GM23338 (cell line): ENCODE results near the gene MOCOS. TPM values are rescaled to one million over a fixed set of nuclear protein-coding genes. Genes with fewer than 3 reads are reported as not detected.

ENCODE experiments used
- ATAC-seq: fragments of 200-7000 bp; cut with Tn5 transposase; 3 replicates; pipeline ENCODE4 v1.9.1; 2020
- DNase-seq: peaks from one replicate; pipeline ENCODE4 v3.0.0-alpha.2; 2015; ENCODE audit warnings: low spot score
- H2AFZ ChIP-seq: fragments of 200-600 bp; sonication (generic); 2 replicates; pipeline ENCODE4 v1.8.0; 2016; ENCODE audit warnings: antibody characterized with exemption, mild to moderate bottlenecking, moderate library complexity
- H3F3A ChIP-seq: fragments of 200-600 bp; sonication (generic); replicated peaks from 2 replicates; pipeline ENCODE4 v1.8.0; 2017; ENCODE audit warnings: antibody characterized with exemption, mixed run types, low read depth
- H3K27ac ChIP-seq: fragments of 200-600 bp; sonication (generic); 2 replicates; pipeline ENCODE4 v1.6.1; 2016; ENCODE audit warnings: low read depth
- H3K27me3 ChIP-seq: fragments of 200-600 bp; sonication (generic); 2 replicates; pipeline ENCODE4 v1.8.0; 2016; ENCODE audit warnings: mild to moderate bottlenecking, mixed run types, moderate library complexity; ENCODE audit not compliant: insufficient read depth
- H3K36me3 ChIP-seq: fragments of 200-600 bp; sonication (generic); 2 replicates; pipeline ENCODE4 v1.8.0; 2016; ENCODE audit warnings: mild to moderate bottlenecking; ENCODE audit not compliant: insufficient read depth
- H3K4me1 ChIP-seq: fragments of 200-600 bp; sonication (generic); 2 replicates; pipeline ENCODE4 v1.8.0; 2016; ENCODE audit warnings: mild to moderate bottlenecking, moderate library complexity; ENCODE audit not compliant: insufficient read depth
- H3K4me2 ChIP-seq: fragments of 200-600 bp; sonication (generic); 2 replicates; pipeline ENCODE4 v1.7.1; 2017; ENCODE audit warnings: mixed run types
- H3K4me3 ChIP-seq: fragments of 200-600 bp; sonication (generic); 2 replicates; pipeline ENCODE4 v1.6.1; 2016; ENCODE audit warnings: mixed run types
- H3K79me2 ChIP-seq: fragments of 200-600 bp; sonication (generic); replicated peaks from 2 replicates; pipeline ENCODE4 v1.8.0; 2017; ENCODE audit warnings: mild to moderate bottlenecking; ENCODE audit not compliant: insufficient read depth
- H3K9me2 ChIP-seq: fragments of 200-600 bp; sonication (generic); 2 replicates; pipeline ENCODE4 v1.8.0; 2017; ENCODE audit not compliant: insufficient read depth
- H4K20me1 ChIP-seq: fragments of 200-600 bp; sonication (generic); replicated peaks from 2 replicates; pipeline ENCODE4 v1.8.0; 2017; ENCODE audit warnings: mild to moderate bottlenecking; ENCODE audit not compliant: insufficient read depth
- H3K27ac Mint-ChIP-seq: 2 replicates; pipeline ENCODE4 v1.8.0; 2020; ENCODE audit warnings: inconsistent platforms, mild to moderate bottlenecking, moderate library complexity, mixed read lengths
- H3K27me3 Mint-ChIP-seq: 3 replicates; pipeline ENCODE4 v1.8.0; 2022; ENCODE audit warnings: low read depth, mild to moderate bottlenecking, moderate library complexity, mixed read lengths, inconsistent platforms; ENCODE audit not compliant: insufficient read depth, poor library complexity
- H3K36me3 Mint-ChIP-seq: 3 replicates; pipeline ENCODE4 v1.8.0; 2021; ENCODE audit warnings: low read depth, mild to moderate bottlenecking, inconsistent platforms, moderate library complexity, mixed read lengths
- H3K4me1 Mint-ChIP-seq: 3 replicates; pipeline ENCODE4 v1.8.0; 2020; ENCODE audit warnings: mild to moderate bottlenecking, inconsistent platforms, mixed read lengths
- H3K4me3 Mint-ChIP-seq: 3 replicates; pipeline ENCODE4 v1.8.0; 2021; ENCODE audit warnings: moderate library complexity, mild to moderate bottlenecking, inconsistent platforms, mixed read lengths
- H3K9me3 Mint-ChIP-seq: 3 replicates; pipeline ENCODE4 v1.8.0; 2020; ENCODE audit warnings: moderate library complexity, mild to moderate bottlenecking, inconsistent platforms, mixed read lengths
- CREB1 ChIP-seq: fragments of 250-450 bp; sonication (Bioruptor Pico); IDR thresholded peaks from 2 replicates; pipeline ENCODE4 v1.5.0; 2020; ENCODE audit warnings: low read depth, mild to moderate bottlenecking, moderate library complexity
- NANOG ChIP-seq: IDR thresholded peaks from 2 replicates; pipeline ENCODE4 v1.6.1; 2016; ENCODE audit warnings: antibody characterized with exemption, borderline replicate concordance
- POLR2AphosphoS5 ChIP-seq: IDR thresholded peaks from 2 replicates; pipeline ENCODE4 v1.6.1; 2016; ENCODE audit warnings: antibody characterized with exemption, low read depth
- STAT1 ChIP-seq: IDR thresholded peaks from one replicate; pipeline ENCODE4 v1.6.1; 2016; ENCODE audit warnings: antibody characterized with exemption; ENCODE audit not compliant: unreplicated experiment
- ZNF331 ChIP-seq: fragments of 250-450 bp; sonication (Bioruptor Pico); IDR thresholded peaks from 2 replicates; pipeline ENCODE4 v1.5.0; 2020; ENCODE audit warnings: low read depth, mild to moderate bottlenecking, moderate library complexity
- polyA plus RNA-seq: library from polyadenylated mRNA; unstranded; fragments of >200 nt; fragmentation: Nextera tagmentation; extraction: Ambion mirVana; gene quantifications from 2 replicates; pipeline ENCODE4 v1.2.1, GENCODE V29; 2016
- total RNA-seq: library from RNA; depleted of rRNA; stranded (reverse); fragments of >200 nt; shearing (Covaris generic); gene quantifications from 2 replicates; pipeline ENCODE4 v1.2.3, GENCODE V29; 2014
- TF ChIP-seq, protein P1 (sequence below): fragments of 250-450 bp; sonication (Bioruptor Pico); IDR thresholded peaks from 2 replicates; pipeline ENCODE4 v1.5.0; 2020; ENCODE audit warnings: mild to moderate bottlenecking, moderate library complexity
- TF ChIP-seq, protein P2 (sequence below), 2 experiments: fragments of 200-600 bp in 1 of 2; sonication (generic) in 1 of 2; conservative IDR thresholded peaks; 2 replicates each; pipeline versions ENCODE4 v1.5.1 to v1.6.1; 2016 to 2017; ENCODE audit warnings: antibody characterized with exemption in 2 of 2, low read depth in 2 of 2, mild to moderate bottlenecking in 2 of 2, moderate library complexity in 1 of 2

Gene MOCOS
- total and polyA plus RNA-seq, 2 experiments from 2014 or later: 3.9 to 7.2 TPM

GRCh38 chr18:36187193-36187825, at the start of gene MOCOS (continued):
- TF ChIP-seq, protein P1, sequence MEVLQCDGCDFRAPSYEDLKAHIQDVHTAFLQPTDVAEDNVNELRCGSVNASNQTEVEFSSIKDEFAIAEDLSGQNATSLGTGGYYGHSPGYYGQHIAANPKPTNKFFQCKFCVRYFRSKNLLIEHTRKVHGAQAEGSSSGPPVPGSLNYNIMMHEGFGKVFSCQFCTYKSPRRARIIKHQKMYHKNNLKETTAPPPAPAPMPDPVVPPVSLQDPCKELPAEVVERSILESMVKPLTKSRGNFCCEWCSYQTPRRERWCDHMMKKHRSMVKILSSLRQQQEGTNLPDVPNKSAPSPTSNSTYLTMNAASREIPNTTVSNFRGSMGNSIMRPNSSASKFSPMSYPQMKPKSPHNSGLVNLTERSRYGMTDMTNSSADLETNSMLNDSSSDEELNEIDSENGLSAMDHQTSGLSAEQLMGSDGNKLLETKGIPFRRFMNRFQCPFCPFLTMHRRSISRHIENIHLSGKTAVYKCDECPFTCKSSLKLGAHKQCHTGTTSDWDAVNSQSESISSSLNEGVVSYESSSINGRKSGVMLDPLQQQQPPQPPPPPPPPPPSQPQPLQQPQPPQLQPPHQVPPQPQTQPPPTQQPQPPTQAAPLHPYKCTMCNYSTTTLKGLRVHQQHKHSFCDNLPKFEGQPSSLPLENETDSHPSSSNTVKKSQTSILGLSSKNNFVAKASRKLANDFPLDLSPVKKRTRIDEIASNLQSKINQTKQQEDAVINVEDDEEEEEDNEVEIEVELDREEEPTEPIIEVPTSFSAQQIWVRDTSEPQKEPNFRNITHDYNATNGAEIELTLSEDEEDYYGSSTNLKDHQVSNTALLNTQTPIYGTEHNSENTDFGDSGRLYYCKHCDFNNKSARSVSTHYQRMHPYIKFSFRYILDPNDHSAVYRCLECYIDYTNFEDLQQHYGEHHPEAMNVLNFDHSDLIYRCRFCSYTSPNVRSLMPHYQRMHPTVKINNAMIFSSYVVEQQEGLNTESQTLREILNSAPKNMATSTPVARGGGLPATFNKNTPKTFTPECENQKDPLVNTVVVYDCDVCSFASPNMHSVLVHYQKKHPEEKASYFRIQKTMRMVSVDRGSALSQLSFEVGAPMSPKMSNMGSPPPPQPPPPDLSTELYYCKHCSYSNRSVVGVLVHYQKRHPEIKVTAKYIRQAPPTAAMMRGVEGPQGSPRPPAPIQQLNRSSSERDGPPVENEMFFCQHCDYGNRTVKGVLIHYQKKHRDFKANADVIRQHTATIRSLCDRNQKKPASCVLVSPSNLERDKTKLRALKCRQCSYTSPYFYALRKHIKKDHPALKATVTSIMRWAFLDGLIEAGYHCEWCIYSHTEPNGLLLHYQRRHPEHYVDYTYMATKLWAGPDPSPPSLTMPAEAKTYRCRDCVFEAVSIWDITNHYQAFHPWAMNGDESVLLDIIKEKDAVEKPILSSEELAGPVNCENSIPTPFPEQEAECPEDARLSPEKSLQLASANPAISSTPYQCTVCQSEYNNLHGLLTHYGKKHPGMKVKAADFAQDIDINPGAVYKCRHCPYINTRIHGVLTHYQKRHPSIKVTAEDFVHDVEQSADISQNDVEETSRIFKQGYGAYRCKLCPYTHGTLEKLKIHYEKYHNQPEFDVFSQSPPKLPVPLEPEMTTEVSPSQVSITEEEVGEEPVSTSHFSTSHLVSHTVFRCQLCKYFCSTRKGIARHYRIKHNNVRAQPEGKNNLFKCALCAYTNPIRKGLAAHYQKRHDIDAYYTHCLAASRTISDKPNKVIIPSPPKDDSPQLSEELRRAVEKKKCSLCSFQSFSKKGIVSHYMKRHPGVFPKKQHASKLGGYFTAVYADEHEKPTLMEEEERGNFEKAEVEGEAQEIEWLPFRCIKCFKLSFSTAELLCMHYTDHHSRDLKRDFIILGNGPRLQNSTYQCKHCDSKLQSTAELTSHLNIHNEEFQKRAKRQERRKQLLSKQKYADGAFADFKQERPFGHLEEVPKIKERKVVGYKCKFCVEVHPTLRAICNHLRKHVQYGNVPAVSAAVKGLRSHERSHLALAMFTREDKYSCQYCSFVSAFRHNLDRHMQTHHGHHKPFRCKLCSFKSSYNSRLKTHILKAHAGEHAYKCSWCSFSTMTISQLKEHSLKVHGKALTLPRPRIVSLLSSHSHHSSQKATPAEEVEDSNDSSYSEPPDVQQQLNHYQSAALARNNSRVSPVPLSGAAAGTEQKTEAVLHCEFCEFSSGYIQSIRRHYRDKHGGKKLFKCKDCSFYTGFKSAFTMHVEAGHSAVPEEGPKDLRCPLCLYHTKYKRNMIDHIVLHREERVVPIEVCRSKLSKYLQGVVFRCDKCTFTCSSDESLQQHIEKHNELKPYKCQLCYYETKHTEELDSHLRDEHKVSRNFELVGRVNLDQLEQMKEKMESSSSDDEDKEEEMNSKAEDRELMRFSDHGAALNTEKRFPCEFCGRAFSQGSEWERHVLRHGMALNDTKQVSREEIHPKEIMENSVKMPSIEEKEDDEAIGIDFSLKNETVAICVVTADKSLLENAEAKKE (CRISPR knock-in tag): no peak
- TF ChIP-seq CREB1: peak; percentile 19; the same call in 1 of the 2 replicates

- Mint-ChIP-seq H3K36me3 (peaks cover 76% of the 10 kb centered on the region), H3K27me3 (no peaks in the 10 kb centered on the region)
- peaks cover 70% of the 10 kb centered on the region for H3K36me3 ChIP-seq
- TF ChIP-seq STAT1: no peak
- TF ChIP-seq CREB1: no peak
- TF ChIP-seq, protein P2, sequence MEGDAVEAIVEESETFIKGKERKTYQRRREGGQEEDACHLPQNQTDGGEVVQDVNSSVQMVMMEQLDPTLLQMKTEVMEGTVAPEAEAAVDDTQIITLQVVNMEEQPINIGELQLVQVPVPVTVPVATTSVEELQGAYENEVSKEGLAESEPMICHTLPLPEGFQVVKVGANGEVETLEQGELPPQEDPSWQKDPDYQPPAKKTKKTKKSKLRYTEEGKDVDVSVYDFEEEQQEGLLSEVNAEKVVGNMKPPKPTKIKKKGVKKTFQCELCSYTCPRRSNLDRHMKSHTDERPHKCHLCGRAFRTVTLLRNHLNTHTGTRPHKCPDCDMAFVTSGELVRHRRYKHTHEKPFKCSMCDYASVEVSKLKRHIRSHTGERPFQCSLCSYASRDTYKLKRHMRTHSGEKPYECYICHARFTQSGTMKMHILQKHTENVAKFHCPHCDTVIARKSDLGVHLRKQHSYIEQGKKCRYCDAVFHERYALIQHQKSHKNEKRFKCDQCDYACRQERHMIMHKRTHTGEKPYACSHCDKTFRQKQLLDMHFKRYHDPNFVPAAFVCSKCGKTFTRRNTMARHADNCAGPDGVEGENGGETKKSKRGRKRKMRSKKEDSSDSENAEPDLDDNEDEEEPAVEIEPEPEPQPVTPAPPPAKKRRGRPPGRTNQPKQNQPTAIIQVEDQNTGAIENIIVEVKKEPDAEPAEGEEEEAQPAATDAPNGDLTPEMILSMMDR (conservative IDR thresholded peaks at IDR 0.05; ENCODE audit: low read depth in 2 of 2): no peak
- TF ChIP-seq, protein P1 (CRISPR knock-in tag): no peak
- TF ChIP-seq ZNF331 (CRISPR knock-in tag): no peak
- no peak for TF ChIP-seq NANOG
- no peak for TF ChIP-seq POLR2AphosphoS5
Observed at GRCh38 chr18:36139245-36139644, 48.1 kb upstream of the MOCOS start.

More at GRCh38 chr18:36139245-36139644, 48.1 kb upstream of the MOCOS start:
- no peaks in the 10 kb centered on the region for H3F3A ChIP-seq
- H3K27me3 ChIP-seq: no peaks in the 10 kb centered on the region
- Mint-ChIP-seq H3K27ac (no peak overlapping the region), H3K4me1 (no peaks in the 10 kb centered on the region), H3K4me3 (no peak overlapping the region), H3K9me3 (no peaks in the 10 kb centered on the region)
- H3K9me2 ChIP-seq: no peaks in the 10 kb centered on the region
- no peaks in the 10 kb centered on the region for H3K4me1 ChIP-seq
- H2AFZ ChIP-seq: no peak overlapping the region
- no peak overlapping the region for H3K27ac ChIP-seq
- DNase-seq (no peak), ATAC-seq (peak; percentile 41; the same call in 2 of the 3 replicates)
- no peak overlapping the region for H3K4me3 ChIP-seq
- peaks cover 36% of the 10 kb centered on the region for H4K20me1 ChIP-seq
- no peak overlapping the region for H3K4me2 ChIP-seq
- H3K79me2 ChIP-seq: peaks cover 29% of the 10 kb centered on the region
